Dendritic cell treated with granulocyte-macrophage colony-stimulating factor and Interleukin-4, amounts not matched to agents 40 ng/mL and 50 ng/mL, for 4 days (primary cell): ENCODE data around the gene ZMYND19.
"Not testable (repeated sequence)": the region's sequence is repeated elsewhere in the genome, so short reads cannot be mapped to it uniquely, and the experiment has no call there.

ENCODE experiments used
- H3K27ac Mint-ChIP-seq: one replicate; pipeline ENCODE4 v1.8.0; 2022; ENCODE audit warnings: mild to moderate bottlenecking, mixed read lengths
- H3K27me3 Mint-ChIP-seq: one replicate; pipeline ENCODE4 v1.8.0; 2022; ENCODE audit warnings: mild to moderate bottlenecking, mixed read lengths
- H3K36me3 Mint-ChIP-seq: one replicate; pipeline ENCODE4 v1.8.0; 2022; ENCODE audit warnings: low read depth, mixed read lengths
- H3K4me1 Mint-ChIP-seq: one replicate; pipeline ENCODE4 v1.8.0; 2022; ENCODE audit warnings: low read depth, mixed read lengths
- H3K4me3 Mint-ChIP-seq: one replicate; pipeline ENCODE4 v1.8.0; 2022; ENCODE audit warnings: mild to moderate bottlenecking, moderate library complexity, mixed read lengths
- H3K9me3 Mint-ChIP-seq: one replicate; pipeline ENCODE4 v1.8.0; 2022; ENCODE audit warnings: mixed read lengths
- intact Hi-C: fragments of 100-400 bp; cut with micrococcal nuclease; formaldehyde crosslinking; loops from one replicate; pipeline ENCODE4 v1.15.0; 2022

Gene ZMYND19

GRCh38 chr9:137607141-137607857, 17.0 kb upstream of the ZMYND19 start:
- Mint-ChIP-seq H3K4me3 (peak overlapping the region; percentile 73), H3K9me3 (no peaks in the 10 kb centered on the region), H3K36me3 (peaks cover 19% of the 10 kb centered on the region), H3K27me3 (no peaks in the 10 kb centered on the region), H3K4me1 (peaks cover 73% of the 10 kb centered on the region), H3K27ac (peak overlapping the region; percentile 70)
- intact Hi-C loops = no loop called here

- peaks cover 73% of the 10 kb centered on the region for H3K4me1 Mint-ChIP-seq
- no peaks in the 10 kb centered on the region for H3K27me3 Mint-ChIP-seq
- H3K9me3 Mint-ChIP-seq = no peaks in the 10 kb centered on the region
- peaks cover 19% of the 10 kb centered on the region for H3K36me3 Mint-ChIP-seq
- peak overlapping the region; percentile 70 for H3K27ac Mint-ChIP-seq
- peak overlapping the region; percentile 73 for H3K4me3 Mint-ChIP-seq
- intact Hi-C loops = no loop called here
These were observed 16.4 kb upstream of the ZMYND19 start for GRCh38 chr9:137606734-137607138.

- Mint-ChIP-seq H3K27ac (peak overlapping the region; percentile 70), H3K27me3 (no peaks in the 10 kb centered on the region), H3K36me3 (peaks cover 19% of the 10 kb centered on the region), H3K9me3 (no peaks in the 10 kb centered on the region), H3K4me1 (peaks cover 69% of the 10 kb centered on the region), H3K4me3 (peak overlapping the region; percentile 73)
- intact Hi-C loops = no loop called here
These were observed 15.8 kb upstream of the ZMYND19 start for GRCh38 chr9:137606005-137606621.

GRCh38 chr9:137605121-137606004, 15.1 kb upstream of the ZMYND19 start, which contains the start of gene ARRDC1:
Gene ARRDC1, plus strand, starts transcription at chr9:137605686. Its CDS starts 32 bp downstream, at chr9:137605718.
- H3K27me3 Mint-ChIP-seq = no peaks in the 10 kb centered on the region
- peaks cover 65% of the 10 kb centered on the region for H3K4me1 Mint-ChIP-seq
- peak within 1 kb of the TSS; percentile 73 for H3K4me3 Mint-ChIP-seq
- no peaks in the 10 kb centered on the region for H3K9me3 Mint-ChIP-seq
- peaks cover 18% of the 10 kb centered on the region for H3K36me3 Mint-ChIP-seq
- intact Hi-C loops = loop anchor here (1.0 kb wide), 1 partner anchor 15 kb away; the partner anchor contains the start of gene ZMYND19
- H3K27ac Mint-ChIP-seq = peak within 1 kb of the TSS; percentile 90

GRCh38 chr9:137604345-137605086, 14.2 kb upstream of the ZMYND19 start:
- H3K36me3 Mint-ChIP-seq = peaks cover 9% of the 10 kb centered on the region
- no peaks in the 10 kb centered on the region for H3K27me3 Mint-ChIP-seq
- H3K4me1 Mint-ChIP-seq = peaks cover 62% of the 10 kb centered on the region
- peak overlapping the region; percentile 90 for H3K27ac Mint-ChIP-seq
- H3K4me3 Mint-ChIP-seq = peak overlapping the region; percentile 56
- intact Hi-C loops = loop anchor here (1.0 kb wide), 1 partner anchor 14 kb away; the partner anchor contains the start of gene ZMYND19
- no peaks in the 10 kb centered on the region for H3K9me3 Mint-ChIP-seq

- no peaks in the 10 kb centered on the region for H3K27me3 Mint-ChIP-seq
- H3K9me3 Mint-ChIP-seq = no peaks in the 10 kb centered on the region
- peak overlapping the region; percentile 56 for H3K4me3 Mint-ChIP-seq
- H3K36me3 Mint-ChIP-seq = peaks cover 3% of the 10 kb centered on the region
- intact Hi-C loops = no loop called here
- H3K27ac Mint-ChIP-seq = peak overlapping the region; percentile 90
- peaks cover 56% of the 10 kb centered on the region for H3K4me1 Mint-ChIP-seq
These were observed 13.6 kb upstream of the ZMYND19 start for GRCh38 chr9:137603879-137604278.

GRCh38 chr9:137602661-137603060, 12.3 kb upstream of the ZMYND19 start:
- Mint-ChIP-seq H3K27me3 (peaks cover 2% of the 10 kb centered on the region), H3K36me3 (no peaks in the 10 kb centered on the region), H3K27ac (peak overlapping the region; percentile 90), H3K4me1 (peaks cover 50% of the 10 kb centered on the region), H3K9me3 (no peaks in the 10 kb centered on the region), H3K4me3 (peak overlapping the region; percentile 49)
- intact Hi-C loops = no loop called here

GRCh38 chr9:137598943-137599342, 8.6 kb upstream of the ZMYND19 start:
- peaks cover 30% of the 10 kb centered on the region for H3K4me1 Mint-ChIP-seq
- H3K4me3 Mint-ChIP-seq = no peak overlapping the region
- H3K36me3 Mint-ChIP-seq = peaks cover 3% of the 10 kb centered on the region
- intact Hi-C loops = no loop called here
- no peaks in the 10 kb centered on the region for H3K9me3 Mint-ChIP-seq
- peaks cover 2% of the 10 kb centered on the region for H3K27me3 Mint-ChIP-seq
- H3K27ac Mint-ChIP-seq = no peak overlapping the region

GRCh38 chr9:137596577-137596976, 6.3 kb upstream of the ZMYND19 start:
- H3K36me3 Mint-ChIP-seq, H3K9me3 Mint-ChIP-seq, H3K4me3 Mint-ChIP-seq, intact Hi-C loops, H3K27ac Mint-ChIP-seq, H3K27me3 Mint-ChIP-seq: not testable (repeated sequence)
- peaks cover 20% of the 10 kb centered on the region for H3K4me1 Mint-ChIP-seq

GRCh38 chr9:137593176-137593575, 2.9 kb upstream of the ZMYND19 start:
- intact Hi-C loops = loop anchor here (5.0 kb wide), 1 partner anchor 41 kb away; the partner anchor contains the start of genes MRPL41 and PNPLA7
- Mint-ChIP-seq H3K9me3 (no peaks in the 10 kb centered on the region), H3K27me3 (no peaks in the 10 kb centered on the region)

GRCh38 chr9:137592767-137593166, 2.5 kb upstream of the ZMYND19 start:
- Mint-ChIP-seq H3K27me3 (no peaks in the 10 kb centered on the region), H3K9me3 (no peaks in the 10 kb centered on the region), H3K36me3 (peaks cover 21% of the 10 kb centered on the region), H3K4me3 (no peak overlapping the region), H3K4me1 (peaks cover 38% of the 10 kb centered on the region), H3K27ac (no peak overlapping the region)
- intact Hi-C loops = loop anchor here (5.0 kb wide), 1 partner anchor 40 kb away; the partner anchor contains the start of genes MRPL41 and PNPLA7

More at GRCh38 chr9:137593176-137593575, 2.9 kb upstream of the ZMYND19 start:
- peaks cover 17% of the 10 kb centered on the region for H3K36me3 Mint-ChIP-seq
- no peak overlapping the region for H3K4me3 Mint-ChIP-seq
- no peak overlapping the region for H3K27ac Mint-ChIP-seq
- peaks cover 35% of the 10 kb centered on the region for H3K4me1 Mint-ChIP-seq

- Mint-ChIP-seq H3K4me1 (peaks cover 38% of the 10 kb centered on the region), H3K27ac (no peak overlapping the region), H3K9me3 (no peaks in the 10 kb centered on the region), H3K27me3 (no peaks in the 10 kb centered on the region), H3K36me3 (peaks cover 48% of the 10 kb centered on the region), H3K4me3 (no peak overlapping the region)
- intact Hi-C loops = loop anchor here (1.0 to 5.0 kb wide), 3 partner anchors 15 to 38 kb away; partner anchors contain the start of genes ARRDC1, MRPL41 and PNPLA7
These were observed 216 bp downstream of the ZMYND19 start for GRCh38 chr9:137590123-137590468.
